Neural progenitor cell (in vitro differentiated cells): ENCODE data around the gene DPM1. TPM values are rescaled to one million over a fixed set of nuclear protein-coding genes. Genes with fewer than 3 reads are reported as not detected.
A peak's percentile ranks its signal among the peaks of the same experiment; 100 is the strongest.

Source experiments
- DNase-seq: peaks from one replicate; pipeline ENCODE4 v3.0.0-alpha.2; 2016; ENCODE audit warnings: low spot score
- H2AFZ ChIP-seq: fragments of 200-600 bp; sonication (generic); replicated peaks from 2 replicates; pipeline ENCODE4 v1.6.1; 2016; ENCODE audit warnings: antibody characterized with exemption
- H3F3A ChIP-seq: fragments of 200-600 bp; sonication (generic); 2 replicates; pipeline ENCODE4 v1.6.1; 2016; ENCODE audit warnings: antibody characterized with exemption, low read depth
- H3K27ac ChIP-seq: fragments of 200-600 bp; sonication (generic); 2 replicates; pipeline ENCODE4 v1.5.1; 2016; ENCODE audit warnings: mild to moderate bottlenecking
- H3K27me3 ChIP-seq: fragments of 200-600 bp; sonication (generic); 2 replicates; pipeline ENCODE4 v1.6.1; 2016; ENCODE audit warnings: mild to moderate bottlenecking, moderate library complexity
- H3K36me3 ChIP-seq: fragments of 200-600 bp; sonication (generic); 2 replicates; pipeline ENCODE4 v1.5.1; 2016
- H3K4me1 ChIP-seq: fragments of 200-600 bp; sonication (generic); 2 replicates; pipeline ENCODE4 v1.6.1; 2016; ENCODE audit warnings: mixed run types
- H3K4me2 ChIP-seq: fragments of 200-600 bp; sonication (generic); 2 replicates; pipeline ENCODE4 v1.6.1; 2016
- H3K4me3 ChIP-seq: fragments of 200-600 bp; sonication (generic); 2 replicates; pipeline ENCODE4 v1.5.1; 2016
- H3K79me2 ChIP-seq: fragments of 200-600 bp; sonication (generic); 2 replicates; pipeline ENCODE4 v1.6.1; 2016; ENCODE audit warnings: low read depth
- H3K9ac ChIP-seq: fragments of 200-600 bp; sonication (generic); 2 replicates; pipeline ENCODE4 v1.6.1; 2016
- H3K9me3 ChIP-seq: fragments of 200-600 bp; sonication (generic); 2 replicates; pipeline ENCODE4 v1.5.1; 2016; ENCODE audit warnings: low read depth
- H4K20me1 ChIP-seq: fragments of 200-600 bp; sonication (generic); 2 replicates; pipeline ENCODE4 v1.6.1; 2016; ENCODE audit warnings: low read depth
- H3K27ac Mint-ChIP-seq: 3 replicates; pipeline ENCODE4 v1.8.0; 2021; ENCODE audit warnings: mixed read lengths
- H3K27me3 Mint-ChIP-seq: 2 replicates; pipeline ENCODE4 v1.8.0; 2022; ENCODE audit warnings: low read depth, mild to moderate bottlenecking, inconsistent platforms, moderate library complexity, mixed read lengths; ENCODE audit not compliant: insufficient read depth
- H3K36me3 Mint-ChIP-seq: 3 replicates; pipeline ENCODE4 v1.8.0; 2021; ENCODE audit warnings: mixed read lengths
- H3K4me1 Mint-ChIP-seq: 3 replicates; pipeline ENCODE4 v1.8.0; 2021; ENCODE audit warnings: mixed read lengths
- H3K4me3 Mint-ChIP-seq: 3 replicates; pipeline ENCODE4 v1.8.0; 2021; ENCODE audit warnings: mild to moderate bottlenecking, moderate library complexity, mixed read lengths
- H3K9me3 Mint-ChIP-seq: 3 replicates; pipeline ENCODE4 v1.8.0; 2020; ENCODE audit warnings: mixed read lengths
- CTCF ChIP-seq: fragments of 200-600 bp; sonication (generic); IDR thresholded peaks from 2 replicates; pipeline ENCODE4 v1.5.1; 2017; ENCODE audit warnings: antibody characterized with exemption, mild to moderate bottlenecking
- EZH2 ChIP-seq: fragments of 200-600 bp; sonication (generic); IDR thresholded peaks from 2 replicates; pipeline ENCODE4 v1.6.1; 2017; ENCODE audit warnings: antibody characterized with exemption, mild to moderate bottlenecking, moderate library complexity
- EZH2phosphoT487 ChIP-seq: fragments of 200-600 bp; sonication (generic); IDR thresholded peaks from 2 replicates; pipeline ENCODE4 v1.6.1; 2017; ENCODE audit warnings: antibody characterized with exemption
- total RNA-seq: library from RNA; depleted of rRNA; stranded (reverse); fragments of >200 nt; gene quantifications from 2 replicates; pipeline ENCODE4 v1.2.3, GENCODE V29; 2015; ENCODE audit warnings: low replicate concordance

Gene DPM1
- total RNA-seq = 76.7 and 173 TPM in 2 replicates

- H3K9me3 Mint-ChIP-seq = no peaks in the 10 kb centered on the region
- Histone ChIP-seq H3K4me1 (peaks cover 13% of the 10 kb centered on the region), H3K27me3 (no peaks in the 10 kb centered on the region), H2AFZ (peak within 1 kb of the TSS; percentile 98), H3K4me3 (peak within 1 kb of the TSS; percentile 94), H3K27ac (peak within 1 kb of the TSS; percentile 96), H3K4me2 (peak within 1 kb of the TSS; percentile 92), H3K36me3 (peaks cover 4% of the 10 kb centered on the region), H3K79me2 (peaks cover 87% of the 10 kb centered on the region), H4K20me1 (peaks cover 67% of the 10 kb centered on the region), H3K9me3 (no peaks in the 10 kb centered on the region), H3K9ac (peak within 1 kb of the TSS; percentile 98), H3F3A (peaks cover 5% of the 10 kb centered on the region)
- H3K27me3 Mint-ChIP-seq = peaks cover 4% of the 10 kb centered on the region
- H3K27ac Mint-ChIP-seq = peak within 1 kb of the TSS; percentile 100
- peak; percentile 94 for DNase-seq
- H3K36me3 Mint-ChIP-seq = peaks cover 11% of the 10 kb centered on the region
- peak within 1 kb of the TSS; percentile 100 for H3K4me3 Mint-ChIP-seq
- TF ChIP-seq EZH2phosphoT487 (no peak), EZH2 (no peak), CTCF (no peak)
- peaks cover 32% of the 10 kb centered on the region for H3K4me1 Mint-ChIP-seq
Observed at GRCh38 chr20:50957798-50958614, at the start of gene DPM1. DPM1 (minus strand) TSS chr20:50958532; CDS start chr20:50958523, 9 bp downstream.

- Histone ChIP-seq H3K27me3 (no peaks in the 10 kb centered on the region), H3K27ac (no peak overlapping the region), H4K20me1 (no peaks in the 10 kb centered on the region), H3K4me3 (no peak overlapping the region), H3K79me2 (no peaks in the 10 kb centered on the region), H3K9me3 (no peaks in the 10 kb centered on the region), H3K36me3 (no peaks in the 10 kb centered on the region), H3K4me2 (no peak overlapping the region), H2AFZ (no peak overlapping the region), H3K9ac (no peak overlapping the region), H3F3A (no peaks in the 10 kb centered on the region), H3K4me1 (peaks cover 12% of the 10 kb centered on the region)
- TF ChIP-seq EZH2phosphoT487 (no peak), EZH2 (no peak), CTCF (no peak)
- DNase-seq = no peak
- H3K9me3 Mint-ChIP-seq = no peaks in the 10 kb centered on the region
- H3K4me1 Mint-ChIP-seq = peaks cover 34% of the 10 kb centered on the region
- H3K36me3 Mint-ChIP-seq = peaks cover 8% of the 10 kb centered on the region
- H3K27ac Mint-ChIP-seq = peak overlapping the region; percentile 62
- H3K4me3 Mint-ChIP-seq = no peak overlapping the region
- peaks cover 4% of the 10 kb centered on the region for H3K27me3 Mint-ChIP-seq
Observed at GRCh38 chr20:51005214-51005613, 46.9 kb upstream of the DPM1 start.

- peaks cover 34% of the 10 kb centered on the region for H3K4me1 Mint-ChIP-seq
- TF ChIP-seq CTCF = no peak
- no peak for TF ChIP-seq EZH2
- no peak for TF ChIP-seq EZH2phosphoT487
- H3K4me2 ChIP-seq = no peak overlapping the region
Observed at GRCh38 chr20:51004781-51005180, 46.4 kb upstream of the DPM1 start.

More at GRCh38 chr20:51004781-51005180, 46.4 kb upstream of the DPM1 start:
- Histone ChIP-seq H3K4me1 (peaks cover 12% of the 10 kb centered on the region), H2AFZ (no peak overlapping the region), H3F3A (no peaks in the 10 kb centered on the region), H3K27me3 (no peaks in the 10 kb centered on the region), H3K4me3 (no peak overlapping the region), H3K9ac (no peak overlapping the region), H3K36me3 (no peaks in the 10 kb centered on the region), H4K20me1 (no peaks in the 10 kb centered on the region), H3K79me2 (no peaks in the 10 kb centered on the region), H3K9me3 (no peaks in the 10 kb centered on the region), H3K27ac (no peak overlapping the region)
- no peaks in the 10 kb centered on the region for H3K9me3 Mint-ChIP-seq
- no peak for DNase-seq
- peaks cover 4% of the 10 kb centered on the region for H3K27me3 Mint-ChIP-seq
- H3K27ac Mint-ChIP-seq = peak overlapping the region; percentile 62
- H3K36me3 Mint-ChIP-seq = peaks cover 8% of the 10 kb centered on the region
- no peak overlapping the region for H3K4me3 Mint-ChIP-seq
